Activated T-cell treated with anti-CD3 and anti-CD28 coated beads for 24 hours (primary cell): ENCODE measurements around the gene CHRM2.

Experiments used
- DNase-seq: peaks from one replicate; pipeline ENCODE4 v3.0.0-alpha.2; 2020; ENCODE audit warnings: low read depth

Gene CHRM2

DNA sequence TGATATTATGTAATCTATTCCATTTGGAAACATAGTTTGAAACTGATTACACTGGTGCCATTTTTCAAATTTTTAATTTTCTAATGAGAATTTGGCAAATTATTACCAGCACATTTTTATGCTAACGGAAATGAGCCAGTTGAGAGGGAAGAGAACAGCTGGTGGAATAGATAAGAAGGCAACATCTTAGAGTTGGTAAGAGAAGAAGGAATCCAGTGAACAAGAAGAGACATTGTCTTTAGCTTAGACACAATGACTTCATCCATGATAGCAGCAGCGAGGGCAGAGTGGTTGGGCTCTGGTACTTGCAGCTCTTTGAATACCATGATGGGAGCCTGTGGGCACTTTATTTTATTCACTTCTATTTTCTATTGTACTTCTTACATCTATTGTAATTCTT is 89.6 kb downstream of the CHRM2 start:
- no peak for DNase-seq

DNA sequence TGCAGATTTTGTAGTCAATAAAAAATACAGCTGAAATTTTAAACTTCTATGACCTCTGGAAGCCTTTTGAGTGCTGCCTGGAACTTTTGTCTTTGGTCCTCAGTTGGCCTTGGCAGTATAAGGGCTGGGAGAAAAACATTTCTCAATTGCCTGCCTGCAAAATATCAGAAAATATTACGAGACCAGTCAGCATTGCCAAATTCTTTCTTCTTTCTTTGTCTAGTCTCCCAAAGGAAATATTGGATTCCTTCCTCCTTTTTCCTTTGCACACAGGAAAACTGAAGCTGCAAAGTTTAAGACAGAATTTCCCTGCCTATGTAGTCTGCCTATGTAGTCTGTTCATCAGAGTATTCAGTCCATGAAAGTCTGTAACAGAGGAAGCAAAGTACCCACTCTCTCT is 95.9 kb downstream of the CHRM2 start:
- no peak for DNase-seq

DNA sequence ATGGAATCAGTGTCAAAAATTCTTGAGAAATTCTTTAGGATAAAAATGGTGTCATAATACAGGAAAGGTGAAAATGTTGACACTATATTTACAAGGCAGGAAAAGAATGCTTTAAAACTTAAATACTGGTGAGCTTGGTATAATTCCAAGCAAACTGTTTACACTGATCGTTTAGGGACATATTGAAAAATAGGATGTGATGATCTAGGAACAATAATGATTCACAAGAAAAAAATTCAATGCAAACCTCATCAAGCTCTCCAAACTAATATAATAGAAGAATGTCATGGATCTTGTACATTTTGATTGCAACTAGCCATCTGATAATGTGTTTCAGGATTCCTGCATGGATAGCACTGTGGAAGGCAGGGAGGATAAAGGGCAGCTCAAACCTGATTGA is 98.4 kb downstream of the CHRM2 start:
- DNase-seq: no peak

DNA sequence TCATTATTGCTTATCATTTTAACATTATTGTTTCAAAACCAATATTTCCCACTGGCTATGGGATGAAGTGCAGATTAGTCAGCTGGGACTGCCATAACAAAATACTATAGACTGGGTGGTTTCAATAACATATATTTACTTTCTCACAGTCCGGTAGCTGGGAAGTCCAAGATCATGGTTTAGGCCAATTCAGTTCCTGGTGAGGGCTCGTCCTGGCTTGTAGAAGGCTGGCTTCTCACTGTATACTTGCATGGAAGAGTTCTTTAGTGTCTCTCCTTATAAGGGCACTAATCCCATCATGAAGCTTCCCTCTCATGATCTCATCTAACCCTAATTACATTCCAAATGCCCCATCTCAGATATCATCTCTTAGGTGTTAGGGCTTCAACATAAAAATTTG is 101.3 kb downstream of the CHRM2 start:
- no peak for DNase-seq

DNA sequence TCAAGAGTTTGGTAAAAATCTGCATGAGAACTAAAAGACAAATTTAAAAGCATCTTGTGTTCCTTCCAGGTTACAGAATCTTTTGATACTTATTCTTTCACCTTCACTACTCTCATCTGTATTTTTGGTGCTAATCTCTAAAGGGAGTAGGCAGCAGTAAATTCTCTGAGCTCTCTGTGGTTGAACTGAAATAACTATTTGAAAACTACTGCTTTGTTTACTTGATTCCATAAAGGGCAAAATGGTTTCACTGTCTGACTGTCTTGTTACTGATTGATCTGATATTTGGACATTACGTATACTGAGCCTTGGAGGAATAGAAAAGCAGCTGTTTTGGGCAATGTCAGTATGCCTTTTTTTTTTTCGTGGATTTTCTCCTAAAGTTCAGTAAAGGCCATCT is 103.3 kb downstream of the CHRM2 start:
- no peak for DNase-seq

DNA sequence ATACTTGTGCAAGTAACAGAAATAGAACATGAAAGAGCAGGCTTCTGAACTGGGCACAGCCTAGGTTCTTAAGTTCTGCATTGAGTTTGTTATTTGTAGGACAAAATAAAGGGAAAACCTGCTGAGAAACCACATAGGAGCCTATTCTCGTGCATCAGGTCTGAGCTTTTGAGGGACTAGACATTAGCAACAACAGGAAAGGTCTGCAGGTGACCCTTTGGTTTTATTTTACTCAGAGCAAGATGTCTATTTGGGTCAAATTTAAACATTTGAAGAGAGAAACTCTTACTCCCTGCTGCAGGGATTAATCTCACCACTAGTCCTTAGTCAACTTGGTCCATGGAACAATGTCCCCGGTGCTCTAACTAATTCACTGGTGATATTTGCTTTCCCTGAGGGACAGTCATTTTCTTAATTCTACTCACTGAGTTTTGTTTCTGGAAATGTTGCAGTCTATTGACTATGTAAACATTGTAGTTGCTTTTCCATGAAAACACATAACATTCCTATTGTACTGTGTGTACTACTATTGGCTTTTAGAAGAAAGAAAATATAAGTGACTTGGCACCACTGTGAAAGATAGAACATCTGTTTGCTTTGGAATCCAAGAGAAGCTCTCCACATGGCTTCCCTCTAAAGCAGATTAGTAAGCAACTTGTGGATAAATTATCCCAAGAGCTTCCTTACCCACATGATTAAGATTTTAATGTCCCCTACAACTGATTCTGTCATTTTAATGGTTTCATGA is 108.2 kb downstream of the CHRM2 start:
- DNase-seq: no peak

DNA sequence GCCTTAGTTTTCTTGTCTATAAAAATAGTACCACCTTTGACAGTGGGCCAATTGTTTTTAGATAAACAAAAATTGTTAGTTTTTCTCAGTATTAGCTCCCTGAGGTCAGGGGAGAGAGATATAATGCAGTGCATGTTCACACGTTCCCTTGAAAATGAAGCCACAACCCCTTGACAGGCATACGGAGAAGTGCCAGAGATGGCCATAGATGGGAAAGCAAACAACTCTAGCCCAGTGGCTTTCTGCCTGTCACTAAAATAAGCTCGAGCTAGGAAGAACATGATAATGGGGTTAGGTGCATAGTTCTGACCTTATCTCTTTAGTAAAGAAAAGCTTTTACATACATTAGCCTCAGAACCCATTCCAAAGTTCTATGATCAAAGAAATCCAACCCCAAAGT is 124.9 kb downstream of the CHRM2 start:
- DNase-seq: no peak

DNA sequence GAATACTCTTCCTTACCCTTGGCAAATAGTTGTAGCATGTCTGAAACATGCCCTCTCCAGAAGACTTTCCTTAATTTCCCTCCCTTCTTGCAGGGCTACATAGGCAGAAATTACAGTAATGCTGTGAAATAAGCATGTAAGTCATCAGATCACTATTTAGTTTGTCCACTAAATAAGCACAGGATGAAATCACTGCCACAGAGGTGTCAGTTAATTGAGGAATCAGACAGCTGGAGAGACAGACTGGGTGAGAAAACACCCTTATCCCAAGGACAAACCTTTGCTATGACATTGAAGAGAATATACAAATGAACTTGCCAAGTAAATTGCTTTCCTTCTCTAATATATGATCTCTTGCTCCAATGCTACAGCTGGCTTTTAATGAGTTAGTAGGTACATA is 129.3 kb downstream of the CHRM2 start:
- DNase-seq: no peak

DNA sequence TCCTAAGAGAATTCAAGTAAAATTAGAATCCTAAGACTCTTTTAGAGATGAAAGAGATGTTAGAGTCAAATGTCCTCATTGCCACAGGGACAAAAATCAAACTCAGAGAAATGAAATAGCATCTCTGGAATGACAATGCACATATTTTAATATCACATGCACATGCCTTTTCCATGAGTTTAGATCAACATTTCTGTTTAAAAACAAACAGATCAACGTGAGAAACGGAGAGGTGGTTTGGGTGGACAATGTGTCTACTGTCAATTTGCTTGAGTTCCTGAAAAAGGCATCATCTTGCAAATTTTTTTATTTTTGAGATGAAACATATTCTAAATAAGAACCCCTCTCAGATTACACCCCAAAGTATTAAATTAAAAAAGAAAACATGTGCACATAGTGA is 130.0 kb downstream of the CHRM2 start:
- DNase-seq: no peak

DNA sequence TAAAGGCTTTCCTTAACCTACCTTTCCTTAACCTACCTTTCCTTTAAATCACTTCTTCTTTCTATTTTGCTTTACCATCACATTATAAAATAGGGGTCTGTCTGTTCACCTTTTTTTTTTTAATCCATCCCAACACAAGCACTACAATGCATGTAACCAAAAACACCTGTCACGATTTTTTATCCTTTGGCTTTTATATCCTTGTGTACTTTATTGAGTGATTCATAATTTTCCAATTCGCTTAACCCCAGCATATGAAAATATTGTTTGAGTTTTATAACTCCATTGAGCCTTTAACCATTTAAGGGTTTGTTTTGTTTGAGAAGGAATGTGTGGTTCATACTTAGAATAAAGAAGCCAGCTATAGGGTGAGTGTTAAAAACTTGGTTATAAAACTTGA is 132.2 kb downstream of the CHRM2 start:
- DNase-seq: no peak

DNA sequence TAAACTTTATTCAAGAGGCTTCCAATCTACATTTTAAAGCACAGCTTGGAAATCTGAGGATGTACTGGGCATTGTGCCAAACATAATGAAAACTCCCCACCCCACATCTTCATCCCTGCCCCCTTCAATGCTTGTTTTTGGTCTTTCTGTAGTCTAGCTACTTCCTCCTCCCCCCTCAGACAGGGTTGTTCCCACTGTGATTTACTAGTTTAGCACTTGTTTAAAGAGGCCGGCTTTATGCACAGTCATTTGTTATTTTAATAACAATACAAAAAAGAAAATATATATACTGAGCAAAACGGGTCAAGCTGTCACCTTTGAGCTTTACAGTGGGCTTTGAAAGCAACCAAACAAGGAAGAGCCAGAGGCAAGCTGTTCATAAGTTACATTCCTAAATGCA is 132.6 kb downstream of the CHRM2 start:
- DNase-seq: no peak

DNA sequence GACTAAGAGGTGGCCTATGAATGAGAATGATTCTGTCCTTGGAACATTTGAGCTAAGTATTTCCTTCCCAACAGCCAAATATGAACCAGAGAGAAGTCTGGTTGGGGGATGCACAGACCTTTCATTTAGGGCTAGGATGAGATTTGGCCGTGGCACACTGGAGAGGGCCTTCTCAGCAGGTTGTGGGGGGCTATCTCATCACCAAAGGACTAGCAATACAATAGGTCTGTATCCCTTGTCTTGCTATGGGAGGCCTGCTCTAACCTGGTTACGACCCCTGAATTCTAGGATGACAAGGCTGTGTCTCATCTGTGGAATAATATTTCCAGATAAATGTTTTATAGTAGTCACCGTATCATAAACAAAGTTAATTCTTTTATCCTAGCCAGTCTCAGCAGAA is 133.0 kb downstream of the CHRM2 start:
- DNase-seq: no peak

DNA sequence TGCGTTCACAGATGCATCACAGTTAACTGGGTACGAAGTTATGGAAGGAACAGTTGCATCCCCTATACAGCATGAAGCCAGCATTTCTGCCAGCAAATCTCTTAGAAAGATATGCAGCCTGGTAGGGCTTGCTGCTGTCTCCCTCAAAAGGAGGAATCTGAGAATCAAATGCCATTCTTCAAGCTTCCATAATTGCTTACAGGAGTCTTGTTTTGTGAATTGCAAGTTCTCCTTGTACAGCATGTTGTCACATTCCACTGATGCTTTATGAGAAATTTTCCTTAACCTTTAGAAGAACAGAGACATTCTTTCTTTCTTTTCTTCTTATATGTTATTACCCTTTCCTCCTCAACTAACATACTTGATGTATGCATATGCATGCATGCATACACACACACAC is 134.6 kb downstream of the CHRM2 start:
- DNase-seq: no peak

DNA sequence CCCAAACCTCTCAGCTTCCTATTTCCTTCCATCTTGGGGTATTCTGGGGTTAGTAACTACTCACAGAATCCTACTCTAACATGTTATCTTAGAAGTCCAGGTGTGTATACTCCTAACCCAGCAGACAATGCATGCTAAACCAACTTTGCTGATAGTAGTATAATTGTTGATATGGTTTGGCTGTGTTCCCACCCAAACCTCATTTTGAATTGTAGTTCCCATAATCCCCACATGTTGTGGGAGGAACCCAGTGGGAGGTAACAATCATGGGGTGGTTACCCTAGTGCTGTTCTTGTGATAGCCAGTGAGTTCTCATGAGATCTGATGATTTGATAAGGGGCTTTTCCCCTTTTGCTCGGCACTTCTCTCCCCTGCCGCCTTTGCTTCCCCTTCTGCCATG is 135.1 kb downstream of the CHRM2 start:
- DNase-seq: no peak

DNA sequence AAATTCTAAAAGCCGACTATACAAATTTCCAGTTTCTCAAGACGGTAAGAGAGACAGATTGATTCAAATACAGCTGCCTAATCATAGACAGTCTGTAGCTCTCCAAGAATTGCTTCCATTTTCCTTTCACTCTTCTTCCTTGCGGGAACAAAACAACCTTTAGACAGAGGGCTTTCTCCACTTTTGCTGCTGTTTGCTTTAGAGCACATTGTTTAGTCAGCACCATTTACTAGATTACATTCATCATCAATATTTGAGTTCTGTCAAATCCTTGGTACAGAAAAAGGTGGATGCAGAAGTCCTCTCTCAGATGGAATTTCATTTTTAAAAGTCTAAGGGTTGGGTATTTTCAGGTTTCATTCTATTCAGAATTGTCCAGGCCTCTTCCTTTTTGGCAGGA is 137.4 kb downstream of the CHRM2 start:
- no peak for DNase-seq

DNA sequence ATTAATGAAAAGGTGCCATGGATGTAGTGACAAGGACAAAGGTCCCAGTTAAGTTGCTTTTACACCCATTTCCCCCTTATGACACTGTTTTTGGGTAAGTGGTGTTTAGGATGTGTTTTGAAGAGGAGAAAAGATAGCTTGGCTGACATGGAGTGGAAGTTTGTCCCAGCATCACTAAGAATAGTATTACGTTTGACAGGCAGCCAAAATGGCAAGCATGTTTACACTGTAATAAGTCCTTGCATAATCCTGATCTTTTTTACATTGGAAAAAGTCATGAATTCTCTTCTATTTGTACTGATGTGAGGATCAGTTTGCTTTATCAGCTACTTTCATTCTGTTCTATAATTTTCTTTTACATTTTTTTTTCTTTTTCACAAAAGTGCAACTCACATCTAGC is 137.8 kb downstream of the CHRM2 start:
- no peak for DNase-seq

DNA sequence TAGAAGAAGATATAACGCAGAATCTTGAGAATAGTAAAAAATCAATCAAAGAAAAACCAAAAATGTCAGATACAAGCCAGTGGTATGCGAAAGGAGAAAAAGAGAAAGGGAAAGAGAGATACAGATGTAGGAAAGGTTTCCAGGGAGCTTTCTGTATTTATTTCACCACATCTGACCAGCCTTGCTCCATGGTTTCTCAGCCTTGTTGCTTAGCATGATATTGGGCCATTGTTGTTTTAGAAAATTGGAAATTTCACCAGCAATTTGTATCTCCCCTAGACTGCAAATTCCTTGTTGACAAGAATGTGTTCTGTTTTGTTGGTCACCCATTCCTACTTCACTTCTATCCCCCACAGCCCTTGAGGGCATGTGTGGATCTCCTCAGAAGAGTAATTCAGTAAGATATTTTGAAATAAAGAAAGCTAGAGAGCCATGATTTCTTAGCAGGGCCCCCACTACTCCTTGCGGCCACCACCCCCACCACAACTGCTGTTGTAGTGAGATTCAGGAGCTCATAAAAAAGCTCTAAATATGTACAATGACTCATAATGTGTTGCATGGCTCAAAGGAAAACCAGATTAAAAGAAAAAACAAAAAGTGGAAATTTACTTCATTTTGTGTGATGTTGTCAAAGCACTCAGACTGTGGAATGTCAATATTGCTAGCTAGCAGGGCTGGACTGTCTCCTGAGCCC is 138.7 kb downstream of the CHRM2 start:
- DNase-seq: no peak

DNA sequence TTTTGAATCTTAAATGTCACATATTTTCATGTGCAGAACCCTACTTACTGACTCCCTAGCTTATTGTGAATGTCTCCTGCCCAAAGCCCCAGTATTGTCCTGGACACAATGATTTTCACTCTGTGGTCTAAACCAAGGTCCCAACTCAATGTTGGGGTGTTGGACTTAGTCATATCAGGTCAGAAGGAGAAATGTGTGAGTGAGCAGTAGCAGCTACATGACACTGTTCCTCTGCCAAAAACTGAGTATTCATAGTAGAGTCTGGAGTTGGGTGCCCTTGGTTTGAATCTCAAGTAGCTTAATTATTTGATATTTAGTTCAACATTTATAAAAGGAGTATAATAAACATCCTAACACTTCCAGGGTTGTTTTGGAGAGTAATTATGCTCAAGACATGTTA is 141.0 kb downstream of the CHRM2 start:
- DNase-seq: no peak

DNA sequence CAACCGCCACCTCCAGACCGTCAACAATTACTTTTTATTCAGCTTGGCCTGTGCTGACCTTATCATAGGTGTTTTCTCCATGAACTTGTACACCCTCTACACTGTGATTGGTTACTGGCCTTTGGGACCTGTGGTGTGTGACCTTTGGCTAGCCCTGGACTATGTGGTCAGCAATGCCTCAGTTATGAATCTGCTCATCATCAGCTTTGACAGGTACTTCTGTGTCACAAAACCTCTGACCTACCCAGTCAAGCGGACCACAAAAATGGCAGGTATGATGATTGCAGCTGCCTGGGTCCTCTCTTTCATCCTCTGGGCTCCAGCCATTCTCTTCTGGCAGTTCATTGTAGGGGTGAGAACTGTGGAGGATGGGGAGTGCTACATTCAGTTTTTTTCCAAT is 146.6 kb downstream of the CHRM2 start:
- no peak for DNase-seq

DNA sequence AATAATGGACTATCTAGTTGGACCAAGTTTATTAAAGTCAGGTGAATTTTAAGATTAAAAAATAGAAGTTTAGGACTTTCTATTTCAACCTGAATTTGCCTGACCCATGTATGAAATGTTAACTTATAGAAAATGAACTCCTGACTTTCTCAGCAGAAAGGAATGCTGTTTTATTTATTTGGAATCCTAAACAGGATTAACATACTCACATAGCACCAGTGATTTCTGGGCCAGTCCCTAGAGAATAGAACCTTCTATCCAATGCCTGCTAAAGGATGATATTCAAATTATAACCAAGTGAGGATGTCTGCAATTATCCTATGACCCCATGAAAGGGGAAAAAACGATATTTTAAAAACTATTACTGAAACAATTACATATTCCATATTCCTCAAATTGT is 148.8 kb downstream of the CHRM2 start:
- DNase-seq: no peak

DNA sequence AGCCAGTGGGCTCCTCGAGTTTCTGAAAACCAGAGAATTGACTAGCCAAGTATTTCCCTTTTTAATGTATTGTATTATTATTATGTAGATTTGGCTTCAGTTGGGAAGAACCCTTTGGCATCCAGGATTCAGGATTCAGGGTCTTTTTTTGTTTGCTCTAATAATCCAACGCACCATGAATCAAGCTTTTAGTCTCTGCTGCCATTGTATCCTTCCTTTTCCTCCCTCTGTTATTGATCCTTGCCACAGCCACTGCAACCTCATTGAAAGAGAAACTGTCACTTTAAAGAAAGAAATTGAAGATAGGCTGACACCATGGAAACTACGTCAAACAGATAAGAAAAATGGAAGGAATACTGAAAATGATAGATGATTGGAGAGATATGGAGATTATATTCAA is 150.0 kb downstream of the CHRM2 start:
- no peak for DNase-seq

DNA sequence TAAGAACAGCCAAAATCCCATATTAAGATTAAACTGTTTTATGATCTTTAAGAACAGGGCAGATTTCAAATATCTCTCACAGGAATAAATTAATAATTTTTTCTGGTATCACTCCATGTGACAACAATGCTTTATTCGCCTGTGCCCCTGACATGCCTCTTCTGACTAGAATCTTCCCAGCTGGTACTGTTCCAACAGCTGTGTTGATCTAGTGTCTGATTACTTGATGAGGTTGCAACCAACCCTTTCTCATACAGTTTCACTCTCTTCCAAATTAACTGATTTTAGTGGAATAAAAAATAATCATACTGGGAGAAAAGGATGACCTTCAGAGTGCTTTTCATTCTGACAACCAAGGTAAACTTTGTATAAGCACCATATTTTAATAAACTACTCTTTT is 151.9 kb downstream of the CHRM2 start:
- DNase-seq: no peak

DNA sequence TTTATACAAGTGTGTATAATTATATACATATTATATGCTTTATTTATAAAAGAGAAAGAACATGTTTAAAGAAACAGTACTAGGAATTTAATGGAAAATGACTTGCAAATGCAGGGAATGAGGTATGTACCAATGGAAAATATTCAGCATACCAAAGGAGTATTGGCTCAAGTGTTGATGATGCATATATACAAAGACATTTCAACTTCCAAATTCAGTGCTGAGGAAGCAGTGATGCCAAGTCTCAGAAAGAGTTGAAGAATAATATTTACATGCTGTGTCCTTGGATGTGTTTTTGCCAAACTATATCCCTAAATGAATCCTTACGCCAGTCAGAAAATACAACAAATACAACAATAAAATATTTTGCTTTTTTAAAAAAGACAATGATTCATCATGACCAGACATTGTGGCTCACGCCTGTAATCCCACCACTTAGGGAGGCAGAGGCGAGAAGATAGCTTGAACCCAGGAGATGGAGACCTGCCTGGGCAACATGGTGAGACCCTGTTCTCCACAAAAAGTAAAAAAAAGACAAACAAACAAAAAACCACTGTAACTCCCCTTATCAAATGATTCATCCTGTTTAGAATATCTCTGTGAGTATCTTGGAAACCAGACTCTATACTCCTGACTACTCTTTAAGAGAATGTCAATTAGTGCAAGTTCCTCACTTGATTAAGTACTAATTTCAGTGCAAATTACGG is 157.2 kb downstream of the CHRM2 start:
- DNase-seq: no peak

DNA sequence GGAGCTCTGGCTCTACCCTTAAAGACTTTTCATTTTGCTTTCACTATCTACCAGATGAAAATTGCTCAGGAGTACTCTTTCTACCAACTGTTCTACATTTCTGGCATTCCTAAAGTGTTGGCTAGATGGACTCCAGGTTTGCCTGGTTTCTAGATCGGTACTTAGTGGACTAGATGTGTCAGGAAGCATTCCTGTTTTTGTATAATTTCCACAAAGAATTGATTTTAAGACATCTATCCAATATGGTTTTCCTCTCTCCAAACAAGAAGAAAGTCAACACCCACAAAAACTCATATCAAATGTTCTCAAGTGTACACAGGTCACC is 157.7 kb downstream of the CHRM2 start:
- no peak for DNase-seq
